Testis (tissue), 2 donors: Measurements from ENCODE around the gene EXOC4.

ENCODE experiments used
- CTCF ChIP-seq, 3 experiments: fragments of 450-650 bp in 2 of 3; fragments of 200-600 bp in 1 of 3; sonication (generic) in 1 of 3; IDR thresholded peaks; one replicate each; pipeline ENCODE4 v1.5.1; 2016 to 2019; ENCODE audit warnings: antibody characterized with exemption in 3 of 3, mild to moderate bottlenecking in 2 of 3, moderate library complexity in 1 of 3
- POLR2A ChIP-seq: fragments of 450-650 bp; IDR thresholded peaks from one replicate; pipeline ENCODE4 v1.6.1; 2017; ENCODE audit warnings: antibody characterized with exemption, mild to moderate bottlenecking, moderate library complexity

- no peak for TF ChIP-seq CTCF (IDR thresholded peaks at IDR 0.05)
- TF ChIP-seq POLR2A, result no peak
Measured at GRCh38 chr7:133484086-133484485, 231.2 kb downstream of the EXOC4 start.
